MCF 10A (cell line): Measurements from ENCODE around the gene GORASP2. TPM values are rescaled to one million over a fixed set of nuclear protein-coding genes. Genes with fewer than 3 reads are reported as not detected.

ENCODE experiments used
- BruUV-seq: library from RNA; stranded (reverse); fragments of 400-500 nt; replicated peaks from 2 replicates; lab custom pipeline; 2021; lab: Mats Ljungman, UMichigan
- CTCF ChIA-PET: fragments of 300-600 bp; sonication (Branson Sonifier 250); formaldehyde crosslinking; extraction: SDS; loops from one replicate; lab custom pipeline; 2021; ENCODE audit warnings: antibody characterized with exemption, inconsistent platforms; lab: Yijun Ruan, JAX
- POLR2A ChIA-PET: fragments of 300-600, 350-650 bp; sonication (Branson Sonifier 250); formaldehyde crosslinking; extraction: SDS; loops from one replicate; lab custom pipeline; 2020; ENCODE audit warnings: antibody characterized with exemption, inconsistent platforms; lab: Yijun Ruan, JAX
- DNase-seq: peaks from one replicate; pipeline ENCODE4 v3.0.0-alpha.2; 2018; ENCODE audit not compliant: unreplicated experiment
- H3K27ac Mint-ChIP-seq: one replicate; pipeline ENCODE4 v1.8.0; 2022; ENCODE audit warnings: mild to moderate bottlenecking, low read depth, mixed read lengths; ENCODE audit not compliant: unreplicated experiment
- H3K27me3 Mint-ChIP-seq: one replicate; pipeline ENCODE4 v1.8.0; 2022; ENCODE audit warnings: mixed read lengths; ENCODE audit not compliant: insufficient read depth, unreplicated experiment
- H3K36me3 Mint-ChIP-seq: one replicate; pipeline ENCODE4 v1.8.0; 2022; ENCODE audit warnings: mild to moderate bottlenecking, moderate library complexity, mixed read lengths; ENCODE audit not compliant: insufficient read depth, unreplicated experiment
- H3K4me1 Mint-ChIP-seq: one replicate; pipeline ENCODE4 v1.8.0; 2022; ENCODE audit warnings: mixed read lengths; ENCODE audit not compliant: insufficient read depth, unreplicated experiment
- H3K4me3 Mint-ChIP-seq: one replicate; pipeline ENCODE4 v1.8.0; 2022; ENCODE audit warnings: mild to moderate bottlenecking, moderate library complexity, mixed read lengths; ENCODE audit not compliant: unreplicated experiment
- H3K9me3 Mint-ChIP-seq: one replicate; pipeline ENCODE4 v1.8.0; 2022; ENCODE audit warnings: mixed read lengths; ENCODE audit not compliant: unreplicated experiment
- intact Hi-C: fragments of 100-400 bp; cut with micrococcal nuclease; formaldehyde crosslinking; loops from 2 replicates; pipeline ENCODE4 v1.14.1; 2022
- total RNA-seq: library from RNA; stranded (reverse); gene quantifications from 2 replicates; pipeline ENCODE4 v1.2.3, GENCODE V29; 2022
- TF ChIP-seq, protein P1 (sequence below): fragments of 200-600 bp; IDR thresholded peaks from one replicate; pipeline ENCODE4 v1.8.0; 2022; ENCODE audit warnings: antibody characterized with exemption, mild to moderate bottlenecking; ENCODE audit not compliant: unreplicated experiment

Gene GORASP2
- total RNA-seq, 1 experiment from 2014 or later = 140 TPM

DNA sequence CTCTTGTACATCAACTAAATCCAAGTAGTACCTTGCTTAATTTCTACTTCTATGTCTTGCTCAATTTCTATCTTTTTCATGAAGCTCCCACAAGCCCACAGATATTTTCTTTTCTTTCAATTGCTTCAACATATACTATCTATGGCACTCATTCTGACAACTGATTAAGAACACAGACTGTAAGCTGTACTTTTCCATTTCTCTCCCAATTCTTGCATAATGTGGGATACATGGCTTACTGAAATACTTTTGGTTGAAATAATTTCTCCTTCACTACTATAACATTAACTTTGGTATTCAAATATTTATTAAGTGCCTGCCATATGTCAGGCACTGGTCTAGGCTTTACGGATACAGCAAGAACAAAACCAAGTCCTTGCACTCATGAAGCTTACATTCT, 84.8 kb downstream of the GORASP2 start:
- ChIA-PET CTCF (interaction anchor here (0.6 to 0.7 kb wide), 3 partner anchors 39 to 381 kb away, joined by 3 to 8 read pairs (median 5); no protein-coding TSS in a partner anchor), POLR2A (interaction anchor here (0.5 to 0.9 kb wide), 3 partner anchors 11 to 45 kb away, joined by 3 read pairs; no protein-coding TSS in a partner anchor)
- no peaks in the 10 kb centered on the region for H3K4me1 Mint-ChIP-seq
- BruUV-seq = no TSS peak
- H3K27me3 Mint-ChIP-seq = no peaks in the 10 kb centered on the region
- intact Hi-C loops = no loop called here
- H3K9me3 Mint-ChIP-seq = no peaks in the 10 kb centered on the region
- no peak overlapping the region for H3K4me3 Mint-ChIP-seq
- H3K27ac Mint-ChIP-seq = no peak overlapping the region
- H3K36me3 Mint-ChIP-seq = peaks cover 56% of the 10 kb centered on the region
- no peak for DNase-seq
- TF ChIP-seq, protein P1, sequence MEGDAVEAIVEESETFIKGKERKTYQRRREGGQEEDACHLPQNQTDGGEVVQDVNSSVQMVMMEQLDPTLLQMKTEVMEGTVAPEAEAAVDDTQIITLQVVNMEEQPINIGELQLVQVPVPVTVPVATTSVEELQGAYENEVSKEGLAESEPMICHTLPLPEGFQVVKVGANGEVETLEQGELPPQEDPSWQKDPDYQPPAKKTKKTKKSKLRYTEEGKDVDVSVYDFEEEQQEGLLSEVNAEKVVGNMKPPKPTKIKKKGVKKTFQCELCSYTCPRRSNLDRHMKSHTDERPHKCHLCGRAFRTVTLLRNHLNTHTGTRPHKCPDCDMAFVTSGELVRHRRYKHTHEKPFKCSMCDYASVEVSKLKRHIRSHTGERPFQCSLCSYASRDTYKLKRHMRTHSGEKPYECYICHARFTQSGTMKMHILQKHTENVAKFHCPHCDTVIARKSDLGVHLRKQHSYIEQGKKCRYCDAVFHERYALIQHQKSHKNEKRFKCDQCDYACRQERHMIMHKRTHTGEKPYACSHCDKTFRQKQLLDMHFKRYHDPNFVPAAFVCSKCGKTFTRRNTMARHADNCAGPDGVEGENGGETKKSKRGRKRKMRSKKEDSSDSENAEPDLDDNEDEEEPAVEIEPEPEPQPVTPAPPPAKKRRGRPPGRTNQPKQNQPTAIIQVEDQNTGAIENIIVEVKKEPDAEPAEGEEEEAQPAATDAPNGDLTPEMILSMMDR = no peak

DNA sequence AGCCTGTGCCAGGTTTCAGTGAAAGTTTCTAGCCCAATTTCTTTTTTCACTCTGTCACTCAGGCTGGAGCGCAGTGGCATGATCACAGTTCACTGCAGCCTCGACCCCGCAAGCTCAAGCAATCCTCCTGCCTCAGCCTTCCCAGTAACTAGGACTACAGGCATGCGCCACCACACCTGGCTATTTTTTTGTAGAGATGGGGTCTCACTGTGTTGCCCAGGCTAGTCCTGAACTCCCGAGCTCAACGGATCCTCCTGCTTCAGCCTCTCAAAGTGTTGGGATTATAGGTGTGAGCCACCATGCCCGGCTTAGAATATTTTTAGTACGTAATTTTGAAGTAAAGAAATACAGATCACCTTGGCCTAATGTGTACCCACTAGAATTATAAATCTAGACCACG, 87.1 kb downstream of the GORASP2 start:
- no peaks in the 10 kb centered on the region for H3K9me3 Mint-ChIP-seq
- ChIA-PET CTCF (interaction anchor here (0.5 to 0.8 kb wide), 3 partner anchors 70 to 599 kb away, joined by 3 to 6 read pairs (median 3); no protein-coding TSS in a partner anchor), POLR2A (interaction anchor here (0.7 kb wide), 1 partner anchor 12 kb away, joined by 3 read pairs; no protein-coding TSS in a partner anchor)
- H3K27me3 Mint-ChIP-seq = no peaks in the 10 kb centered on the region
- peaks cover 3% of the 10 kb centered on the region for H3K4me1 Mint-ChIP-seq
- H3K4me3 Mint-ChIP-seq = no peak overlapping the region
- no TSS peak for BruUV-seq
- TF ChIP-seq, protein P1 = no peak
- intact Hi-C loops = no loop called here
- DNase-seq = no peak
- no peak overlapping the region for H3K27ac Mint-ChIP-seq
- peaks cover 41% of the 10 kb centered on the region for H3K36me3 Mint-ChIP-seq

Other genes with a start within 250 kb of the GORASP2 start
- gene SP5, start 213.9 kb upstream of the GORASP2 start, total RNA-seq = not detected in 2 replicates
- 7.2 and 22.4 TPM in 2 replicates for gene ERICH2, start 158.9 kb upstream of the GORASP2 start, total RNA-seq
- gene GAD1, start 112.4 kb upstream of the GORASP2 start, total RNA-seq = 1.6 and 2.5 TPM in 2 replicates
- 59.2 and 60.6 TPM in 2 replicates for gene TLK1, start 231.6 kb downstream of the GORASP2 start, total RNA-seq